Measurements from ENCODE around the gene STXBP6.

Gene STXBP6

DNA sequence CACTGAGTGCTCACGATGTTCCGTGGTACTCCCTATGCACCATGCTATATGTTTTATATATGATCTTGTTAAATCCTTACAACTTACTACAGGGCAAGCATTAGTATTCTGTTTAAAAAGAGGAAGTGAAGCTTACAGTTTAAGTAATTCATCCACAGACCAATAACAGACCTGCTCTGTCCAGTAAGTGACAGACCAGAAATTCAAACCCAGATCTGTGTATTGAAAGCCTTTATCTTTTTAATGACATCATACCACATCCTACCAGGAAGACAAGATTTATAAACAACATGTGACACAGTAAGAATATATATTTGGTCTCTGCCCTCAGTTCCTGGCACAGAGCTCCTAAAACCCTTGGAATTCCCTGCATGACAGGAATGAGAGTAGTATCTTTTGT lies 206.5 kb downstream of the STXBP6 start:
- H3K9me2 ChIP-seq (replicated peaks; ENCODE audit: control insufficient read depth, low read length) = no peaks in the 10 kb centered on the region
- no peaks in the 10 kb centered on the region for H3K27me3 ChIP-seq (ENCODE audit: control insufficient read depth, low read length)
- no peaks in the 10 kb centered on the region for H3K4me1 ChIP-seq (ENCODE audit: control insufficient read depth, low read length)
- no peaks in the 10 kb centered on the region for H3K36me3 ChIP-seq (ENCODE audit: control insufficient read depth, low read length)
- no peaks in the 10 kb centered on the region for H3F3A ChIP-seq (ENCODE audit: control insufficient read depth, insufficient read depth)
- no peaks in the 10 kb centered on the region for H3K79me2 ChIP-seq (ENCODE audit: control insufficient read depth, low read length)
- no peaks in the 10 kb centered on the region for H3K9me3 ChIP-seq (ENCODE audit: control insufficient read depth, insufficient read depth, low read length)
- H3K27ac ChIP-seq (ENCODE audit: low read depth, low read length) = no peak overlapping the region
- no peak overlapping the region for H3K4me3 ChIP-seq (ENCODE audit: low read length)
- TF ChIP-seq EZH2phosphoT487 (IDR thresholded peaks at IDR 0.05; ENCODE audit: borderline replicate concordance, low read length) = no peak
- TF ChIP-seq, protein P1, sequence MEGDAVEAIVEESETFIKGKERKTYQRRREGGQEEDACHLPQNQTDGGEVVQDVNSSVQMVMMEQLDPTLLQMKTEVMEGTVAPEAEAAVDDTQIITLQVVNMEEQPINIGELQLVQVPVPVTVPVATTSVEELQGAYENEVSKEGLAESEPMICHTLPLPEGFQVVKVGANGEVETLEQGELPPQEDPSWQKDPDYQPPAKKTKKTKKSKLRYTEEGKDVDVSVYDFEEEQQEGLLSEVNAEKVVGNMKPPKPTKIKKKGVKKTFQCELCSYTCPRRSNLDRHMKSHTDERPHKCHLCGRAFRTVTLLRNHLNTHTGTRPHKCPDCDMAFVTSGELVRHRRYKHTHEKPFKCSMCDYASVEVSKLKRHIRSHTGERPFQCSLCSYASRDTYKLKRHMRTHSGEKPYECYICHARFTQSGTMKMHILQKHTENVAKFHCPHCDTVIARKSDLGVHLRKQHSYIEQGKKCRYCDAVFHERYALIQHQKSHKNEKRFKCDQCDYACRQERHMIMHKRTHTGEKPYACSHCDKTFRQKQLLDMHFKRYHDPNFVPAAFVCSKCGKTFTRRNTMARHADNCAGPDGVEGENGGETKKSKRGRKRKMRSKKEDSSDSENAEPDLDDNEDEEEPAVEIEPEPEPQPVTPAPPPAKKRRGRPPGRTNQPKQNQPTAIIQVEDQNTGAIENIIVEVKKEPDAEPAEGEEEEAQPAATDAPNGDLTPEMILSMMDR (IDR thresholded peaks at IDR 0.05; ENCODE audit: low read depth, low read length, poor library complexity, severe bottlenecking) = no peak
- H4K20me1 ChIP-seq (ENCODE audit: control insufficient read depth, insufficient read depth, low read depth, low read length) = no peaks in the 10 kb centered on the region
- no peak overlapping the region for H3K4me2 ChIP-seq (ENCODE audit: low read length)

DNA sequence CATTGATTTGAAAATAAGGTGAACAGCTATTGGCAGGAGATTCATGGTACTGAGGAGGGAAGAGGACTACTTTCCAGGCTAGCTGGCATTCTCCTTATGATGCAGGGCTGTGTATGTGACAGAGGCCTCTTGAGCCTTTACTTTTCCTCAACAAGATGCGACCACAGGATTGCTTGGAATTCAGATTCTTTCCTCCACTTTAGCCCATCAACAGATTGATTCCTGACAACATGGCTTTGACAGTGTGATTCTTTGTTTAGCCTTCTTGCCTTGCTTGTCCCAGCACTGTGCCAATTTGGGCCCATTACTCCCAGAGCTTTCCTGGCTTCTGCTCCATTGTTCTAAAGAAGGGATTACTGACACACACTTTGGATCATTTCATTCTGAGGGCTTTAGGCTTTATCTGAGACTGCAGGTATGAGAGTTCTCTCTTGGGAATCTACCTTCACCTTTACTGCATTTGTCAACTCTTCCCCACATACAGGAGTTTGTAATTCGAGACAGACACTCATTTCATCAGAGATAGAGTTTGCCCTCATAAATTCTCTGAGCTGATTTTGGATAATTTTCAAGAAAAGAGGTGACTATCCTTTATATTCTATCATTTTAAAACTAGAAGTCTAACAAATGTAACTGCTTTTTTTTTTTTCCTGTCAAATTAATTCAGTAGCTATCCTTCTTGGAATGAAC lies 209.6 kb downstream of the STXBP6 start:
- Histone ChIP-seq H4K20me1 (ENCODE audit: control insufficient read depth, insufficient read depth, low read depth, low read length) (no peaks in the 10 kb centered on the region), H3K4me2 (ENCODE audit: low read length) (no peak overlapping the region), H3K9me2 (replicated peaks; ENCODE audit: control insufficient read depth, low read length) (no peaks in the 10 kb centered on the region), H3K79me2 (ENCODE audit: control insufficient read depth, low read length) (no peaks in the 10 kb centered on the region), H3K9me3 (ENCODE audit: control insufficient read depth, insufficient read depth, low read length) (no peaks in the 10 kb centered on the region), H3K27ac (ENCODE audit: low read depth, low read length) (no peak overlapping the region), H3F3A (ENCODE audit: control insufficient read depth, insufficient read depth) (no peaks in the 10 kb centered on the region), H3K27me3 (ENCODE audit: control insufficient read depth, low read length) (no peaks in the 10 kb centered on the region), H3K36me3 (ENCODE audit: control insufficient read depth, low read length) (no peaks in the 10 kb centered on the region), H3K4me3 (ENCODE audit: low read length) (no peak overlapping the region), H3K4me1 (ENCODE audit: control insufficient read depth, low read length) (no peaks in the 10 kb centered on the region)
- TF ChIP-seq, protein P1 (IDR thresholded peaks at IDR 0.05; ENCODE audit: low read depth, low read length, poor library complexity, severe bottlenecking) = no peak
- TF ChIP-seq EZH2phosphoT487 (IDR thresholded peaks at IDR 0.05; ENCODE audit: borderline replicate concordance, low read length) = no peak

DNA sequence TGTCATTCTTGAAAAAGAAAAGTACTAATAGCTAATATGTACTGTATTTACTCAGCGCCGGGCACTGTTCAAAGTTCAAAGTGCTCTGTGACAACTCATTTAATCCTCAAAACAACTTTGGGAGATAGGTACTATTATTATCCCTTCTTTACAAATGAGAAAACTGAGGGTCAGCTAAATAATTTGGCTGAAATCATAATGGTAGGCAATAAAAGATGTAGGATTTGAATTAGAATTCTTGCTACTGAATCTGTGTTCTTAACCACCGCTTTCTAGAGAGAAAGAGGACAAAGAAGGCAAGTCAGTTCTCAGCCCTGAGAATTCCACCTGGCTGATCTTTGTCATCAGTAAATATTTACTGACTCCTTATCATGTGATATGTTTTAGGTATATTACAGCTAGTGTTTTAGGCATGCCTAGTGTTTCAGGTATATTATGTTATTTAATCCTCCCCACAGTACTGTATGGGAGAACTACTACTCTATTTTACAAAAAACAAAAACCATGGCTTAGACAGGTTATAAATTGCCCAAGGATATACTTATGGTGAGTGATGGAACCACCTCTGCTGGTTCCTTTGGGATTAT lies 210.2 kb downstream of the STXBP6 start:
- no peak overlapping the region for H3K4me3 ChIP-seq (ENCODE audit: low read length)
- H4K20me1 ChIP-seq (ENCODE audit: control insufficient read depth, insufficient read depth, low read depth, low read length) = no peaks in the 10 kb centered on the region
- no peaks in the 10 kb centered on the region for H3K9me3 ChIP-seq (ENCODE audit: control insufficient read depth, insufficient read depth, low read length)
- H3K4me1 ChIP-seq (ENCODE audit: control insufficient read depth, low read length) = no peaks in the 10 kb centered on the region
- TF ChIP-seq EZH2phosphoT487 (IDR thresholded peaks at IDR 0.05; ENCODE audit: borderline replicate concordance, low read length) = no peak
- TF ChIP-seq, protein P1 (IDR thresholded peaks at IDR 0.05; ENCODE audit: low read depth, low read length, poor library complexity, severe bottlenecking) = no peak
- H3K27ac ChIP-seq (ENCODE audit: low read depth, low read length) = no peak overlapping the region
- H3K4me2 ChIP-seq (ENCODE audit: low read length) = no peak overlapping the region
- H3K36me3 ChIP-seq (ENCODE audit: control insufficient read depth, low read length) = no peaks in the 10 kb centered on the region
- H3K27me3 ChIP-seq (ENCODE audit: control insufficient read depth, low read length) = no peaks in the 10 kb centered on the region
- no peaks in the 10 kb centered on the region for H3F3A ChIP-seq (ENCODE audit: control insufficient read depth, insufficient read depth)
- no peaks in the 10 kb centered on the region for H3K79me2 ChIP-seq (ENCODE audit: control insufficient read depth, low read length)
- H3K9me2 ChIP-seq (replicated peaks; ENCODE audit: control insufficient read depth, low read length) = no peaks in the 10 kb centered on the region
